Keratinocyte (primary cell): ENCODE measurements around the gene ZBTB46. TPM values are rescaled to one million over a fixed set of nuclear protein-coding genes. Genes with fewer than 3 reads are reported as not detected.

Experiments used
- DNase-seq: peaks from one replicate; pipeline ENCODE4 v3.0.0-alpha.2; 2011; ENCODE audit warnings: low read depth, missing footprints, low spot score
- FAIRE-seq: peaks from 2 replicates; lab custom pipeline; 2011; peaks lifted over from hg19 to GRCh38; lab: Jason Lieb, UNC
- H2AFZ ChIP-seq: 2 replicates; pipeline ENCODE4 v1.6.0; 2012; ENCODE audit warnings: low read length, control low read depth, inconsistent platforms; ENCODE audit not compliant: control insufficient read depth
- H3K27ac ChIP-seq: 2 replicates; pipeline ENCODE4 v1.5.1; 2011; ENCODE audit warnings: low read length; ENCODE audit not compliant: control insufficient read depth, insufficient read depth
- H3K27me3 ChIP-seq: 3 replicates; pipeline ENCODE4 v1.6.0; 2011; ENCODE audit warnings: low read length; ENCODE audit not compliant: control insufficient read depth, insufficient read depth; ENCODE audit errors: extremely low read depth
- H3K36me3 ChIP-seq, 2 experiments: 2 replicates in 1 of 2; 3 replicates in 1 of 2; pipeline ENCODE4 v1.5.1; 2011; ENCODE audit warnings: low read length in 2 of 2, mild to moderate bottlenecking in 1 of 2; ENCODE audit not compliant: control insufficient read depth in 2 of 2, insufficient read depth in 2 of 2; ENCODE audit errors: extremely low read depth in 1 of 2
- H3K4me1 ChIP-seq: 3 replicates; pipeline ENCODE4 v1.5.1; 2011; ENCODE audit warnings: low read length; ENCODE audit not compliant: control insufficient read depth, insufficient read depth; ENCODE audit errors: extremely low read depth
- H3K4me2 ChIP-seq: 3 replicates; pipeline ENCODE4 v1.6.0; 2011; ENCODE audit warnings: low read depth, low read length; ENCODE audit not compliant: control insufficient read depth, insufficient read depth; ENCODE audit errors: extremely low read depth
- H3K4me3 ChIP-seq, 3 experiments: fragments of 200-600 bp in 1 of 3; sonication (generic) in 1 of 3; 2 replicates in 2 of 3; 3 replicates in 1 of 3; pipeline ENCODE4 v1.5.1; 2011 to 2016; ENCODE audit warnings: low read length in 3 of 3, mild to moderate bottlenecking in 3 of 3, control low read depth in 2 of 3, inconsistent platforms in 1 of 3, low read depth in 1 of 3, mixed read lengths in 1 of 3, mixed run types in 1 of 3, moderate library complexity in 1 of 3; ENCODE audit not compliant: control insufficient read depth in 2 of 3, insufficient read depth in 2 of 3; ENCODE audit errors: extremely low read depth in 1 of 3
- H3K79me2 ChIP-seq: 2 replicates; pipeline ENCODE4 v1.6.0; 2012; ENCODE audit warnings: low read length; ENCODE audit not compliant: control insufficient read depth, insufficient read depth
- H3K9ac ChIP-seq: 3 replicates; pipeline ENCODE4 v1.6.0; 2011; ENCODE audit warnings: low read length; ENCODE audit not compliant: control insufficient read depth, insufficient read depth; ENCODE audit errors: extremely low read depth
- H3K9me1 ChIP-seq: 3 replicates; pipeline ENCODE4 v1.6.0; 2011; ENCODE audit warnings: low read length; ENCODE audit not compliant: control insufficient read depth, insufficient read depth; ENCODE audit errors: extremely low read depth
- H3K9me3 ChIP-seq: 2 replicates; pipeline ENCODE4 v1.5.1; 2012; ENCODE audit warnings: low read depth, low read length; ENCODE audit not compliant: control insufficient read depth
- H4K20me1 ChIP-seq: 3 replicates; pipeline ENCODE4 v1.6.0; 2011; ENCODE audit warnings: low read length; ENCODE audit not compliant: control insufficient read depth, insufficient read depth; ENCODE audit errors: extremely low read depth
- CTCF ChIP-seq, 3 experiments: IDR thresholded peaks in 1 of 3; conservative IDR thresholded peaks in 1 of 3; optimal IDR thresholded peaks in 1 of 3; 2 replicates in 2 of 3; 3 replicates in 1 of 3; pipeline versions ENCODE3 to v1.5.1; 2011; ENCODE audit warnings: low read length in 3 of 3, mild to moderate bottlenecking in 3 of 3, moderate library complexity in 2 of 3, control low read depth in 1 of 3, inconsistent platforms in 1 of 3; ENCODE audit not compliant: insufficient read depth in 2 of 3; ENCODE audit errors: extremely low read depth in 1 of 3
- EZH2 ChIP-seq: IDR thresholded peaks from one replicate; pipeline ENCODE4 v1.6.1; 2012; ENCODE audit warnings: inconsistent platforms, mild to moderate bottlenecking, low read length, moderate library complexity
- dilution Hi-C: fragments of 300-500 bp; cut with MboI; formaldehyde crosslinking; loops from one replicate; pipeline ENCODE4 v1.7.0; 2020; ENCODE audit warnings: low sequenced_read_pairs; ENCODE audit not compliant: extremely low pct_ligation_motif_present
- polyA plus RNA-seq, 5 experiments: library from polyadenylated mRNA; depleted of rRNA in 3 of 5; stranded (reverse) in 3 of 5; stranded (forward) in 1 of 5; unstranded in 1 of 5; fragments of >200 nt; gene quantifications; 1 replicate in 1 of 5; 2 replicates in 3 of 5; 3 replicates in 1 of 5; pipeline versions ENCODE4 v1.2.1 to v1.2.3, GENCODE V29; 2011 to 2012; ENCODE audit warnings: missing spikeins in 2 of 5, low read depth in 1 of 5, low replicate concordance in 1 of 5

ZBTB46 gene
- polyA plus RNA-seq, 1 donor (not counting 4 experiments of a cell fraction or from before 2014, with no cell fraction given), result 0.12 TPM

GRCh38 chr20:63701051-63701328, 130.1 kb downstream of the ZBTB46 start:
- Histone ChIP-seq H3K79me2 (peaks cover 29% of the 10 kb centered on the region), H3K36me3 (peaks cover 15 to 28% of the 10 kb centered on the region in 2 experiments), H4K20me1 (peaks cover 4% of the 10 kb centered on the region)

GRCh38 chr20:63700199-63701050, 130.6 kb downstream of the ZBTB46 start:
- H3K27ac ChIP-seq, result peak overlapping the region; percentile 84
- peaks cover 15 to 22% of the 10 kb centered on the region in 2 experiments for H3K36me3 ChIP-seq
- H3K9ac ChIP-seq, result no peak overlapping the region
- H3K4me2 ChIP-seq, result no peak overlapping the region
- TF ChIP-seq CTCF (optimal IDR thresholded peaks at IDR 0.05 in 1 of 3, IDR thresholded peaks at IDR 0.05 in 1 of 3, conservative IDR thresholded peaks at IDR 0.05 in 1 of 3; ENCODE audit: extremely low read depth in 1 of 3, insufficient read depth in 2 of 3, low read length in 3 of 3), result no peak
- no peak for TF ChIP-seq EZH2
- dilution Hi-C loops, result no loop called here
- H3K4me1 ChIP-seq, result peaks cover 35% of the 10 kb centered on the region
- FAIRE-seq (no peak), DNase-seq (no peak)
- no peak overlapping the region for H2AFZ ChIP-seq
- H4K20me1 ChIP-seq, result peaks cover under 1% of the 10 kb centered on the region
- H3K79me2 ChIP-seq, result peaks cover 24% of the 10 kb centered on the region
- no peaks in the 10 kb centered on the region for H3K9me1 ChIP-seq
- H3K9me3 ChIP-seq, result no peaks in the 10 kb centered on the region
- H3K4me3 ChIP-seq, result no peak overlapping the region
- H3K27me3 ChIP-seq, result no peaks in the 10 kb centered on the region

More at GRCh38 chr20:63701051-63701328, 130.1 kb downstream of the ZBTB46 start:
- Histone ChIP-seq H3K4me2 (no peak overlapping the region), H3K9ac (no peak overlapping the region), H3K9me3 (no peaks in the 10 kb centered on the region), H3K9me1 (no peaks in the 10 kb centered on the region), H3K4me1 (peaks cover 32% of the 10 kb centered on the region), H2AFZ (no peak overlapping the region), H3K27ac (no peak overlapping the region), H3K4me3 (no peak overlapping the region), H3K27me3 (no peaks in the 10 kb centered on the region)
- no peak for FAIRE-seq
- no peak for DNase-seq
- dilution Hi-C loops, result no loop called here
- no peak for TF ChIP-seq EZH2
- no peak for TF ChIP-seq CTCF (optimal IDR thresholded peaks at IDR 0.05 in 1 of 3, IDR thresholded peaks at IDR 0.05 in 1 of 3, conservative IDR thresholded peaks at IDR 0.05 in 1 of 3; ENCODE audit: extremely low read depth in 1 of 3, insufficient read depth in 2 of 3, low read length in 3 of 3)
